CD4-positive, alpha-beta T cell treated with Interleukin-21 for 1 hour (primary cell): ENCODE data around the gene ZNF138.

Experiments
- DNase-seq: peaks from one replicate; pipeline ENCODE4 v3.0.0-alpha.2; 2020

Gene ZNF138

DNA sequence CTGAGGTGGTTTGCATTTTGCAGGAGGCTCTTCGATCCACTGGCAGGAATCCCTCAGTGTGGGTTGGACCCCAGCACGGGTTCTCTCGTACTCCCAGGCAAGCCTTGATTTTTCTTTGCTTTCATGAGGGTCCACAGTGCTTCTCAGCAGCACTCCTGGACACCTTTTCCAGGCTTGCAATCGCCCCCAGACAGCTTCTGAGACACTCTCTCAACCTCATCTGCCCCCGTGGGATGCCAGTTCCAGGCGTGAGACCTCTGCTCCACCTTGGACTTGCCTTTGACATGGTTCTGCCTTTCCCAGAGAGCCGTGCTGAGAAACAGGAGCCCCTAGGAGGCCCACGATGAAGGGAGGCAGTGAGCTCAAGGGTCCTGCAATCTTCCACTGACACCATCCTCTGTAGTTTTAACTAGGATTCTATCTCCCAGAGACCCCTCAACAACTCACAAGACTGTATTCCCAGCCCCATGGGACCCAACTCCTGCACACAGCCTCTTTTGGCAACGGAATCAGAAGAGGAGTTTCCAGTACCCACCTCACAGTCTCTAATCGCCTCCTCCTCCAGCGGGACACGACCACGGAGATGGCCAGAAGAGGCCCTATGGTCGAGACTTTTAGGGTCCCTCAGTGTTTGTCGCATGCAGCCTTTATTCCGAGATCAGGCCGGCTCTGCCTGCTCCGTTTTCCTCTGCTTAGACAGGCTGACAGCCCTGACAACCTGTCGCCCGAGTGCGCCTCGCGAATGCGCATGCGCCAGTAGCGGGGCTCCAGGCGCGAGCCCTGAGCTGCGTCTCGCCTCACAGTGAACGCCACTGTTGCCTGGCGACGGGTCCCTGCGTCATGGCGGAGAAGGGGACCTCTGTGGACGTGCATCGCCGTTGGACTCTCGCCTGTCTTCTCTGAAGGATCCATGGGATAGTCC, 82.8 kb downstream of the ZNF138 start:
- peak; percentile 75 for DNase-seq

DNA sequence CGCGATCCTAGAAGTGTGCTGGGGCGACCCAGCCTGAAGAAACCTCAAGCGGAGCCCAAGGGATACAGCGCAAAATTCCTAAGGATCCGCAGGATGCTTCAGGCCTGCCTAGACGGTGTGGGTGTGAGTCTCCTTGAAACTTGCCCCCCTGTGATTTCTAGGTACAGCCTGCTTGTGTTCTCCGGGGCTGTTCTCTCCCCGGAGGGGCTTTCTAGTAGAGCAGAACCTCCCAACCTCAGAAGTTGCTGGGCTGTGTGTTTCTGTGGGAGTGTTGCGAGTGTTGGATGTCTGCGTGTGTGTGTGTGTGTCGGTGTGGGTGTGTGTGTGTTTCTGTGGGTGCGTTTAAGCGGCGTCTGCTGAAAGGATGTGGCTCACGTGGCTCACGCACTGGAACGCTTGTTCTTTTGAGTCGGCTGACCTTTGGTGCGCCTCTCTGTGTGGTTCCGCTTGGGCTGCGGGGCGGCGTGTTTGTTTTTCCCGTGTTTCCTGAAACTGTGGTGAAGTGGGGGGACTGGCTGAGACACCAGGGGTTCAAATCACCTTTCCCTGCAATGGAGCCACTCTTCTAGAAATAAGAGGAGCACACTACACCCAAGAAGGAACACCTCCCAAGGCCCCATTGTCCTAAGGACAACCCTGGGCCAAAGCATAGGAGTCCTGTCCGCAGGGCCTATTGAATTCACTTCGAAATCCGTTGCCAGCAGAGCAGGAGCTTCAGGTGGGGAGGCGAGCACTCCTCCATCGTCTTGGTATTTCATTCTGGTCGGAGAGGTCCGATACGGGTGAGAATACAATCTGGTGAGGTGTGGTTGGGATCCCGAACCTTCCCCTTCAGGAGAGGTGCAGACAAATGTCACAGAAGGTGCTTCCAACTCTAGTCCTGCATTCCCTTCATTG, 83.7 kb downstream of the ZNF138 start:
- DNase-seq, result peak; percentile 27

DNA sequence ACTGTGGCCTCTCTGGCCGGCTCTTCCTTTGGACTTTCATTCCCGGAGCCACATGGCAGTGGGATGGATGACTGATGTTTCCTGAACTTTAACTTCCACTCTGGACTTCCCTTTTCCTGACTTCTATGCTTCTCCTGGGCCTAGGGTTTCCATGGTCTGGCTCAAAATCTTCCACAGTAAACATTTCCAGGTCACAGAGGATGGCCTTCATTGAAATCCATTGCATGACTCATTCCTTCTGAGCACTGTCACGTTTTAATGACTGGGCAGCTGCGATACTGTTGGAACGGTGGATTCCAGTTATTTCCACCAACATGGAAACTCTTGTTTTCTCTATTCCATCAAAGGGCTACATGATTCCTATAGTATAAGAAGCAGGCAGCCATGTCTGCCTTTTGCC, 84.5 kb downstream of the ZNF138 start:
- no peak for DNase-seq

DNA sequence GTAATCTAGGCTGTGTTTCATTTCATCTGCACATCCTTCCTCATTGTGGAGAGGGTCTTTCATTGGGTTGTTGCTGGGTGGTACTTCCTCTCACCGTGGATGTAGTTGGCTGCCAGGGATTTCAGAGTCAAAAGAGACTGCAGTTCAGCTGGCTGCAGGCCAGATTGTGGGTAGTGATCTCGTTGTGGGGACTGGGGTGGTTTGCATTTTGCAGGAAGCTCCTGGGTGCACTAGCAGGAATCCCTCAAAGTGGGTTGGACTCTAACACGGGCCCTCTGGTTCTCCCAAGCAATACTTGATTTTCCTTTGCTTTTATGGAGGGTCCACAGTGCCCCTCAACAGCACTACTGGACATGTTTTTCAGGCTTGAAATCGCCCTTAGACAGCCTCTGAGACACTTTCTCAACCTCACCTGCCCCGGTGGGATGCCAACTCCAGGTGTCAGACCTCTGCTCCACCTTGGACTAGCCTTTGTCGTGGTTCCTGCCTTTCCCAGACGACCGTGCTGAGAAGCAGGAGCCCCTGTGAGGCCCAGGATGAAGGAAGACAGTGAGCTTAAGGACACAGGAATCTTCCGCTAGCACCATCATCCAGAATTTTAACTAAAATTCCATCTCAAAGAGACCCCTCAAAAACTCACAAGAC, 85.0 kb downstream of the ZNF138 start:
- no peak for DNase-seq

DNA sequence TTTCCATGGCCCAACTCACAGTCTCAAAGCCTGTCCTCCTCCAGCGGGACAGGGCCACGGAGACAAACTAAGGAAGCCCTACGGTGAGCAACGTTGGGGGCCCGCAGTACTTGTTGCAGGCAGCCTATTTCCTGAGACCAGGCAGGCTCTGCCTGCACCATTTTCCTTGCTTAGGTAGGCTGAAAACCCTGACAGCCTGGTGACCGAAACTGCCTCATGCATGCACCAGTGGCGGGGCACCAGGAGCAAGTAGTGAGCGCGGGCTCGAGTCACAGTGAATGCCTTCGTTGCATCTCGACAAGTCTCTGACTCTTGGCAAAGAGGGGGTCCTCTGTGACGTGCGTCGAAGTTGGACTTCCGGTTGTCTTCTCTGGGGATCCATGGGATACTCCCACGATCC, 85.6 kb downstream of the ZNF138 start:
- DNase-seq, result no peak

DNA sequence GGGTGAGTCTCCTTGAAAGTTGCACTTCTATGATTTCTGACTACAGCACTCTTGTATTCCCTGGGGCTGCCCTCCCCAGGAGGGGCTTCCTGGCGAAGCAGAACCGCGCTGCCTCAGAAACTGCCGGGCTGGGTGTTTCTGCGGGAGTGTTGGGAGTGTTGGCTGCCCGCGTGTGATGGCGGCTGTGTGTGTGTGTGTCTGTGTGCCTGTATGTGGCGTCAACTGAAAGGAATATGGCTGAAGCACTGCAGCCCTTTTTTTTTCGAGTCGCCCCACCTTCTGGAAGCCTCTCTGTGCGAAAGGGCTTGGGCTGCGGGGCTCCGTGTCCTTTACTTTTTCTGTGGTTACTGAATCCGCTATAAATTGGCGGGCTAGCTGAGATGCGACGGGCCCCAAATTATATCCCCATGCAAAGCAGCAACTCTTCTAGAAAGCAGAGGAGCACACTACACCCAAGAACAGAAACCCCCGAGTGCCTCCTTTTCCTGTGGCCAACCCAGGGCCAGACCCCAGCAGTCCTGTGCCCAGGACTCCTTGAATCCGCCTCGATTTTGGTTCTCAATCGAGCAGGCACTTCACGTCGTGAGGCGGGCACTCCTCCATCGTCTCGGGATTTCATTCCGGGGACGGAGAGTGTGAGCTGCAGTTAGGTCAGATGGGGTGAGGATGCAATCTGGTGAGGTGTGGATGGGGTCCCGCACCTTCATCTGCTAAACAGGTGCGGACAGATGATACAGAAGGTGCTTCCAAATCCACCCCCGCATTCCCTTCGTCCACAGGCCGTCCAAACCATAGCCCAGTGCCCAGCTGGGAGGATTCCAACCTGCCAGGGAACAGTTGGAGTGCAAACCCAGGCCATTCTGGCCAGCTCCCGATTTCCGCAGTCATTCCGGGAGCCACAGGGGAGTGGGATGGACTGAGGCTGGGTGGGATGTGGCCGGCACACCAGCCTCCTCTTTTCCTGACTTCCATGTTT, 86.4 kb downstream of the ZNF138 start:
- no peak for DNase-seq

DNA sequence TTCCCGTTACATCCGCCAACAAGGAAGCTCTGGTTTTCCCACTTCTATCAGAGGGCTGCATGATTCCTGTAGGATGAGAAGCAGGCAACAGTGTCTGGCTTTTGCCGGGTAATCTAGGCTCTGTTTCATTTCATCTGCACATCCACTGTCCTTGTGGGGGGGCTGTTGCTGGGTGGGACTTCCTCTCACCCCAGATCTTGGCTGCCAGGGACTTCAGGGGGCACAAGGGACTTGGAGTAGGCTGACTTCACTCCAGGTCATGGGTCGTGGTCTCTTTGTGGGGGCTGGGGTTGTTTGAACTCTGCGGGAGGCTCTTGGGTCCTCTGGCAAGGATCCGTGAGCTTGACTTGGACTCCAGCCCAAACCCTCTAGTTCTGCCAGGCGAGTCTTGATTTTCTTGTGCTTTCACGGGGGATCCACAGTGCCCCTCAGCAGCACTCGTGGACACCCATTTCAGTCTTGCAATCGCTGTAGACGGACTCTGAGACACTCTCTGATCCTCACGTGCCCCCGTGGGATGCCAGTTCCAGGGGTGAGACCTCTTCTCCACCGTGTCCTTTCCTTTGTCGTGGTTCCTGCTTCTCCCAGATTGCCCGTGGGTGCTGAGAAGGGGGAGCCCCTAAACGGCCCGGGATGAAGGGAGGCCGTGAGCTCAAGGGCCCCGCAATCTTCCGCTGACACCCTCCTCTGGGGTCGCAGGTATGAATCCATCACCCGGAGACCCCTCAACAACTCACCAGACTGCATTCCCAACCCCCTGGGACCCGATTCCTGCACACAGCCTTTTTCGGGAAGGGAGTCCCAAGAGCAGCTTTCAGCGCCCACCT, 87.4 kb downstream of the ZNF138 start:
- no peak for DNase-seq

DNA sequence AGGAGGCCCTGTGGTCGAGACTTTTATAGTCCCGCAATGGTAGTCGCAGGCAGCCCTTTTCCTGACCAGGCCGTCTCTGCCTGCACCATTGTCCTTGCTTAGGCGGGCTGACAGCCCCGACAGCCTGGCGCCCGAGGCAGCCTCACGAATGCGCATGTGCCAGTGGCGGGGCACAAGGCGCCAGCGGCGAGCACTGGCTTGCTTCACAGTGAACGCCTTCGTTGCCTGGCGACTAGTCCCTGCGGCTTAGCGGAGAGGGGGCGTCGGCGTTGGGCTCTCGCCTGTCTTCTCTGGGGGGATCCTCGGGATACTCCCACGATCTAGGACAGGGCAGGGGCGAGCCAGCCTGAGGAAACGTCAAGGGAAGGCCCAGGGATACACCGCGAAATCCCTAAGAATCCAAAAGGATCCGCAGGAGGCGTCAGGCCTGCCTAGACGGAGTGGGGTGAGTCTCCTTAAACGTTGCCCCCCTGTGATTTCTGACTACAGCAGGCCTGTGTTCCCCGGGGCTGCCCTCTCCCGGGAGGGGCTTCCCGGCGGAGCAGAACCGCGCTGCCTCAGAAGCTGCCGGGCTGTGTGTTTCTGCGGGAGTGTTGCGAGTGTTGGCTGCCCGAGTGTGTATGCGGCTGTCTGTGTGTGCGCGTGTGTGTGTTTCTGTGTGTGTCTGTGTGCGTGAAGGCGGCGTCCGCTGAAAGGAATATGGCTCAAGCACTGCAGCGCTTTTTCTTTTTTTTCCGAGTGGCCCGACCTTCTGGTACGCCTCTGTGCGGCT, 88.3 kb downstream of the ZNF138 start:
- DNase-seq, result peak; percentile 11
